GM21447 (cell line): Measurements from ENCODE around the gene IFT122.
"Not testable (repeated sequence)": the region's sequence is repeated elsewhere in the genome, so short reads cannot be mapped to it uniquely, and the experiment has no call there.

ENCODE experiments used
- ATAC-seq: cut with Tn5 transposase; IDR thresholded peaks from one replicate; pipeline ENCODE4 v1.9.1; 2021; ENCODE audit not compliant: unreplicated experiment

The IFT122 gene

DNA sequence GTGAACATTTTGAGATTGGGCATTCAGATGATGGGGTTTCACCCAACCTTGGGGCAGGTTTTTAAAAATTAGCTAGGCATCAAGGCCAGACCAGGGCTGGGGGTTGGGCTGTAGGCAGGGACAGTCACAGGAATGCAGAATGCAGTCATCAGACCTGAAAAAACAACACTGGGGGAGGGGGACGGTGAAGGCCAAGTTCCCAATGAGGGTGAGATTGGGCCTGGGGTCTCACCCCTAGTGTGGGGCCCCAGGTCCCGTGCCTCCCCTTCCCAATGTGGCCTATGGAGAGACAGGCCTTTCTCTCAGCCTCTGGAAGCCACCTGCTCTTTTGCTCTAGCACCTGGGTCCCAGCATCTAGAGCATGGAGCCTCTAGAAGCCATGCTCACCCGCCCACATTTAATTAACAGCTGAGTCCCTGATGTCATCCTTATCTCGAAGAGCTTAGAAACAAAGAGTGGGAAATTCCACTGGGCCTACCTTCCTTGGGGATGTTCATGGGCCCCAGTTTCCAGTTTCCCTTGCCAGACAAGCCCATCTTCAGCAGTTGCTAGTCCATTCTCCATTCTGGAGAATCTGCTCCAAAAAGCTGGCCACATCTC is 94.5 kb downstream of the IFT122 start:
- ATAC-seq, result no peak

DNA sequence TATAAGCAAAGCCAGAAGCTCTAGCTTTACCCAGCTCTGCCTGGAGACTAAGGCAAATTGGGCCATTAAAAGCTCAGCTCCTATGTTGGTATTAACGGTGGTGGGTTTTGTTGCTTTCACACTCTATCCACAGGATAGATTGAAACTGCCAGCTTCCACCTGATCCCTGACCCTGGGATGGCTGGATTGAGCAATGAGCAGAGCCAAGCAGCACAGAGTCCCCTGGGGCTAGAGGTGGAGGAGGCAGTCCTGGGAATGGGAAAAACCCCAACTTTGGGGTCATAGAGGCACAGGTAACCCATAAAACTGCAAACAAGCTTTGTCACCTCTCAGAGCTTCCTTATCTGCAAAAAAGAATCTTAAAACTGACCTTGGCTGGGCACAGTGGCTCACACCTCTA is 95.1 kb downstream of the IFT122 start:
- no peak for ATAC-seq

DNA sequence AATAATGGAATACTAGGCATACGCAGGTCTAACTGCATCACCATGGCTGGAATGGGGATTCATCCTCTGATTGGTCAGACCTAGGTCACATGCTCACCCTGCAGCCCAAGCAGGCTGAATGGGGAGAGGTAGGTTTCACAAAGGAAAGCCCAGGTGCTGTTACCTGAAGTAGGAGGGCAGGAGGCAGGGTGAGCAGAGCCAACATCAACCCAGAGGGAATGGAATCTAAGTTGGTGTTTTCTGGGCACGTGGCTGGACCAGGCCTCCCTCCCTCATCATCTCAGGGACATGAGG is 96.3 kb downstream of the IFT122 start:
- ATAC-seq, result no peak

DNA sequence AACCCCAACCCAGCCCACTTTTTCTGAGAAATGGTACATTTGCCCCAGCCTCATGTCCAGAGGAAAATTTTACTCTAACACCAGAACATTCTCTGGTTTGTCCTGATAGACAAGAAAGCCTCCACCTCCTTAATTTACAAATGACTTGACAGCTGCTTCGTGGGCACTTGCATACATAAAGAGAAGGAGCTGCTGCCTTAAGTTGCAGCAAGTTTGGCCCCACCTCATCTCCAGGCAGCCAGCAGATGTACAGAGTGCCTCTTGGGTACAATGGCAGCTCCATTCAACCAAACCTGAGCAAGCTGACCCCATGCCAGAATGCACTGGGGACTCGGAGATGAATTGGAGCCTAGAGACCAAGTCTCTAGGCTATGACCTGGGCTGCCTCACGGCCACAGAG is 96.8 kb downstream of the IFT122 start:
- no peak for ATAC-seq

DNA sequence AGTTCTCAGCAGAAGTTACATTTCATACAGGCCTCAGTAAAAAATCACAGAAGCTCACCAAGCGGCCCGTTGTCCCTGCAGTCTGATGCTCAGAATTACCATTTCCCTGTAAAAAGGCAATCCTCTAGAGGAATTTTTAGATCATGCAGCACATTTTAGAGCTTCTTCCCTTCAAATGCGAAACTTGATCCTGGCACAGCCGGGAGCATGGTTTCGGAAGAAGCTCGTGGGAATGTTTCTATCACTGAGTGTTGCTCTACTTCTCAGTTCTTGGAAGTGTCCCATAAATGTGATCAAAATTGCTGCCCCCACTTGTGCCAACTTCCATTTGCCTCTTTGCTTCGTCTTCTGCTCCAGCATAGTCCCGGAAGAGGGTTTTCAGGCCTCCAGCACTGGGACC is 99.2 kb downstream of the IFT122 start:
- no peak for ATAC-seq

DNA sequence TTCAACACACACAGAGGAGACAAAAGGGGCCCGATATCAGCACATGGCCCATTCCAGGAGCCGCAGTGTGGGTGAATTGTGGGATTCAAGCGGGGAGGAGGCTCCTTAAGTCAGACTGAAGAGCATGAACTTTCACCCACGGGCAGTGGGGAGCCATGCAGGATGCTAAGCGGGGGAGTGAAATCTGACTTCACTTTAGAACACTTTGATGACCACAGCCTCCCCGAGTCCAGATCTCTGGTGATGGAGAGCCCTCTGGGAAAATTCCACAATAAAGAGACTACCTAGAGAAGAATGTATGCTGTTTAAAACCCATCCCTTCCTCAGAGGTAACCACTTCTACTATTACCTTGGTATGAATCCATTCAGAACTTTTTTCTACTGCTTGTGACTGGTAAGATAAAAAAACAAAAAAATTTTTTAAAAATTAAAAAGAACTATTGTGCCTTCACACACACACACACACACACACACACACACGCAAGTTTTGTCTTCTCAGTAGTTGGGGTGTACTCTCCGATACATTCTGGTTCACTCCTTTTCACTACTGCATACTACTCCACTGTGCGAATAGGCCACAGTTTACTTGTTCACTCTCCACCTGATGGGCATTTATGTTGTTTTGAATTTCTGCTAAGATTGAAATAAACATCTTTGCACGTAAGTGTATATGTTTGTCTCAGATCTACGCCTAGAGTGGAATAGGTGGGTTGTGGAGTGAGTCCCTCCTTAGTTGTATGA is 100.9 kb downstream of the IFT122 start:
- no peak for ATAC-seq

DNA sequence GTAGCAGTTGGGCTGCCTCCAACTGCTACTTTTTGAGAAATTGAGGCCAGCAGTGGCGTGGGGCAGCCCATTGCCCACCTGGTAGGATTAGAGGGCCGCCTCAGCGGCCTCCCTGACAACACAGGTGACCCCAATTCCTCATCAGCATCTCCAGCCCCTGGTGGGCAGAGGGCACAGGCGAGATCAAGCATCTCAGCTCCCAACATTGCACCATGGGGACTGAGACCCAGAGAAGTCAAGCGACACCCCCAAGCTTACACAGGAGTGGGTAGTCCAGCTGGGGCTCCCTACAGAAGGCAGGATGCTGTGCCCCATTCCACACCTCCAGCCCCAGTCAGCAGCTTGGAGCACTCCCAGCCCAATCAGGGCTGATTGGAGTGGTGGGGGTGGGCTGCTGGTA is 102.7 kb downstream of the IFT122 start:
- no peak for ATAC-seq

DNA sequence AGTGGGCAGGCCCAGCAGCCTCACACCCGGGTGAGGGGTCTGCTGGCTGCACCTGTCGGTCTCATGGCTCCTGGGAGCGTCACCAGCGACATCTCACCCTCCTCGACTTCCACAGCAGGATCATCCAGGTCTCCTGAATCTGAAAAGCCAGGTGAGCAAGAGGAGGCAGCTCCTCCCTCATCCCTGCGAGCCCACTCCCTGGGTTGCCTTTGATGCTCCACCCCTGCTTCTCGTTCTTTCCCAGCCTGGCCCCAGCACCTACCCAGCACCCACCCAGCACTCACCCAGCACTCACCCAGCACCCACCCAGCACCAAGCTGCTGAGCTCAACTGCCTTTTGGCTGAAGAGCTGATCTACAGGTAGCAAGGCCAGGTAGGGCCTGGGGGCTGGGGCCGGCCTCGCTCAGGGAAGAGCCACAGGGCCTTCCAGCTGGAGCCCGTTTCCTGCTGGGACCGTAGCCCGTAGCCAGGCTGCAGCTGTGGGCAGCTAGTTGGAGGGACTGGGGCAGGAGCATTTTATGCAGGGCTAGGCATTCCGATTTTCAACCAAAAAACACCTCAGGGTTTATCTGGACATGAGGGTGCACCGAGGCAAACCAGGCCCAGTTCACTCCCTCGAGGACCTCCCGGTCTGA is 103.2 kb downstream of the IFT122 start, which contains the start of gene H1-8:
H1-8 (plus strand) TSS at position 20 of the 635 bp plus-strand sequence; CDS start at position 64, 44 bp downstream.
- no peak for ATAC-seq

DNA sequence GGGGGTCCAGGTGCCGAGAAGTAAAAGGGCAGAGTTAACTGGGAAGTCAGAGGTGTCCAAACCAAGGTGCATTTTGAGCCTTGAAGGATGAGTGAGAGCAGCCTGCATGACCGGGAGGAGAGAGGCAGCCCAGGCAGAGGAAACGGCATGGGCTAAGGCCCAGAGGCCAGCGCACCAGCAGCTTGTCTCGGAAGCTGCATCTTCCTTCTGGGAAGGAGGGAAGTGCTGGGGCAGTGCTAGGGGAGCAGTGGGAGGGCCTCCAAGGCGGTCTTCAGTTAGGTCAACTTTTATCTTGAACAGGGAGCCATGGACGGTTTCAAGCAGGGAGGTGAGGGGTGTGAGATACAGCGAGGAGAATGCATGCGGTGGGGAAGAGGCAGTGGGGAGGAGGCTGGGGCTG is 104.0 kb downstream of the IFT122 start:
- no peak for ATAC-seq

DNA sequence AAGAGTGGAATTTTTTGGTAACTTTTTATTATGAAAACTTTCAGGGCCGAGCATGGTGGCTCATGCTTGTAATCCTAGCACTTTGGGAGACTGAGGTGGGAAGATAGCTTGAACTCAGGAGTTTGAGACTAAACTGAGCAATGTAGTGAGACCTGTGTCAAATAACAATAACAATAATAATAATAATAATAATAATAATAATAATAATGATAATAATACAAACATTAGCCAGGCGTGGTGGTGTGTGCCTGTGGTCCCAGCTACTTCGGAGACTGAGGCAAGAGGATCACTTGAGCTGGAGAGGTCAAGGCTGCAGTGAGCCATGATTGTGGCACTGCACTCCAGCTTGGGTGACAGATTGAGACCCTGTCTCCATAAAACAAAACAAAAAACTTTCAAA is 105.9 kb downstream of the IFT122 start:
- ATAC-seq, result not testable (repeated sequence)

DNA sequence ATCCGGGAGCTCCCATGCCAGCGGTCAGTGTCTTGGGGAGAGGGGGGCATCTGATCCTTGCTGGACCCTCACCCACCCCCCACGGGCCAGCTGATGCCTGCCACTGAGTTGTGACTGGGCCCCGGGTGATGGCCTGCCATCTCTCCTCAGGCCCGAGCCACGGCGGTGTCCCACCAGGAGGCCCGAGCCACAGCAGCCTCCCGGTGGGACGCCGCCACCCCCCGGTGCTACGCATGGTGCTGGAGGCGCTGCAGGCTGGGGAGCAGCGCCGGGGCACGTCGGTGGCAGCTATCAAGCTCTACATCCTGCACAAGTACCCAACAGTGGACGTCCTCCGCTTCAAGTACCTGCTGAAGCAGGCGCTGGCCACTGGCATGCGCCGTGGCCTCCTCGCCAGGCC is 107.2 kb downstream of the IFT122 start:
- no peak for ATAC-seq

DNA sequence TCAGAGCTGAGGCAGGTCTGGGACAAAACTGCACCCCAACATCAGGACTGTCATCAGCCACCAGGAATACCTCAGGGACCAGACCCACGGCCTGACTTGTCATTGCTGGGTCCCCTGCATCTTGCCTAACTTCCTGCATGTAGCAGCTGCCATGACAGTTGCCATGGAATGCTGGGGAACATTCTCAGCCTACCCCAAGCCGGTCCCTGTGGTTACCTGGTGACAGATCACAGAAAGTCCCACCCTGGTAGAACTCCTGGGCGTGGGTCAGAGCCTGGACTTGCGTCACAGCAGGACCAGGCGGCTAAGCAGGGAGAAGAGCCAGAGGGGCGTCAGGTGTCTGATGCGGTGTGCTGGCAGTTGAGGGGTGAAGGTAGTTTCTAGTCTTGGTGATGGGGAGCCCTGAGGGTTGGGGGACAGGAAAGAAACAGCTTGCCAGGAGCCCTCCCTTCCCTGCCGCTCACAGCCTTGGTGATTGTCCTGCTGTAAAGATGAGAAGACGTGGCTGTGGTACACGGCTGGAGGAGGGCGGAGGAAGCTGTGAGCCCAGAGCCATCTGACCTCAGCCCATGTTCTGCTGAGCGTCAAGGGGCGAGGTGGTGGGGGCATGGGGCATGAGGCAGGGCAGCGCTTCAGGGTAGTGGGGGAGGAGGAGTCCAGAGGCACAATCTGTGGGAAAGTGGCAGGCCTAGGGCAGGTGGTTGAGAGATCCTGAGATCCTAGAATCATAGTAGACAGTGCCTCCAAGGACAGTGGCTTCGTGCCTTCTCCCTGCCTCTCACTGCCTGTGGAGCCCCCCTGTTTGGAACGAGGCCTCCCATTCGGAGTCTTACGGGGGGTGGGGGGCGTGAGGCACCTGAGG is 108.3 kb downstream of the IFT122 start:
- ATAC-seq, result no peak

DNA sequence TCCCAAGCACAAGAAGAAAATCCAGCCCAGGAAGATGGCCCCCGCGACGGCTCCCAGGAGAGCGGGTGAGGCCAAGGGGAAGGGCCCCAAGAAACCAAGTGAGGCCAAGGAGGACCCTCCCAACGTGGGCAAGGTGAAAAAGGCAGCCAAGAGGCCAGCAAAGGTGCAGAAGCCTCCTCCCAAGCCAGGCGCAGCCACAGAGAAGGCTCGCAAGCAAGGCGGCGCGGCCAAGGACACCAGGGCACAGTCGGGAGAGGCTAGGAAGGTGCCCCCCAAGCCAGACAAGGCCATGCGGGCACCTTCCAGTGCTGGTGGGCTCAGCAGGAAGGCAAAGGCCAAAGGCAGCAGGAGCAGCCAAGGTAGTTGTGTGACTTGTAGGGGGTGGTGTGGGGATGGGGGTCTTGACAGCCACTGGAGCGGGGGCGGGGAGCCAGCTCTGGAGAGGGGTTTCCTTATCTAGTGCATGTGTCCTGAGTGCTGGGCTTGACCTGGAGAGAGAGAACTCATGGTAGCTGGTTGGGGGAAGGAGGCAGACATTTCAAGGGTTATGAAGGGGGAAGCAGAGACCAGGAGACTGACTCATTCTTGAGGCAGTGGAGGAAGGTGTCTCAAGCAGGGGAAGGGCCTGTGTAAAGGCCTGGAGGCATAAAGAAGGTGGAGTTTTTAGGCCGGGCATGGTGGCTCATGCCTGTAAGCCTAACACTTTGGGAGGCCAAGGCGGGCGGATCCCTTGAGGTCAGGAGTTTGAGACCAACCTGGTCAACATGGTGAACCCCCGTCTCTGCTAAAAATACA is 109.2 kb downstream of the IFT122 start:
- no peak for ATAC-seq

DNA sequence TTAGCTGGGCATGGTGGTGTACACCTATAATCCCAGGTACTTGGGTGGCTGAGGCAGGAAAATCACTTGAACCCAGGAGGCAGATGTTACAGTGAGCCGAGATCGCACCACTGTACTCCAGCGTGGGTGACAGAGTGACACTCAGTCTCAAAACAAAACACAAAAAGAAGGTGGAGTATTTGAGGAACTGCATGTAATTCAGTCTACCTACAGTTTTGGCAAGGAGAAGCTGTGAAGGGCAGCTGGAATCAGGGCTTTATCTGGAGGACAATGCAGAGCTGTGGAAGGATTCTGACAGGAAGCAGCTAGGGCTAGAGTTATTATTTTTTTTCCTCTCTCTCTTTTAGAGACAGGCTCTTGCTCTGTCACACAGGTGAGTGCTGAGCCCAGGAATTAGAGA is 109.8 kb downstream of the IFT122 start:
- ATAC-seq, result no peak

DNA sequence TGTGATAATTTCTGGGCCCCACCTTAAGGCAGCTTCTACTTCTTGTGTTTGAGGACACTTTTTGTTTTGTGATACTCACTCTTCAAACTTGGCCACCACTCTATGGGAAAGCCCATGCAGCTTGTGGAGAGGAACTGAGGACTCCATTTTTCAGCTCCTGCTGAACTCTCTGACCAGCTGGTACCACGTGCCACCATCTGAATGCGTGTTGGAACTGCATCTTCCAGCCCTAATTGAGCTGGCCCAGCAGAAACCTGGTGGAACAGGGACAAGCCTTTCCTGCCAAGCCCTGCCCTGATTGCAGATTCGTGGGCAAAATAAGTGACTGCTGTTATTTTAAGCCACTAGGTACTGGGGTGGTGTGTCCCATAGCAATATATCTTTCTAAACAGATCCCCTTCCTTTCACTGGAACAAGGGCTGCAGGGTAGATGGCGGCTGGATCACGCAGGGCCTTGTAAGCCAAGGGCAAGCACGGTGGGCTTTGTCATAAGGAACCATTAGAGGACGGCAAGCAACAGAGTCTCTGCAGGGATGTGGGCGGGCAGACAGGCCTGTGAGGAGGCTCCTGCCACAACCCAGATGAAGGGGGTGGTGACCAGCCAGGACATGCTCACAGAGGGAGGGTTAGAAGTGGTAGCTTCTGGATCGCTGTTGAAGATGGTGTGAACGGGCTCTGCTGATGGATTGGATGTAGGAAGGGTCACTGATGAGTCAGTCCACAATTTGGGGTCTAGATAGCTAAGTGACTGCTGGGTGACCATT is 112.4 kb downstream of the IFT122 start:
- ATAC-seq, result no peak

DNA sequence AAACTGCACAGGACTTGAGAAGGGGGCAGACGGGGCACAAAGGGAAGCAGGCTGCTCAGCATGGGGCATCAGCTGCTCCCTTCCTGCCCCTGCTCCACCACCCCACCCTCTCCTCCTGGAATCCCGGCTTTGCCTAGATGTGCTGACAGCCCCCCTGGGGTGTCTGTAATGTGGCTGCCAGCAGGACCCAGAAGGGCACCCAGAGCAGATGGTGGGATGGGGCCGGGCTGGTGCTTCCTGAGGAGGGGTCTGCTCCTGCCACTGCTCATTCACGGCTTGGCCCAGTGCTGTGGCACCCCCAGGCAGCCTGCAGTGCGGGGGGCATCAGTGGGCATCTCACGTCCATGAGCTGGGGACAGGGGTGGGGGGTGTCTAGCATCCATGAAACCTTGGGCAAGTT is 113.1 kb downstream of the IFT122 start:
- no peak for ATAC-seq

DNA sequence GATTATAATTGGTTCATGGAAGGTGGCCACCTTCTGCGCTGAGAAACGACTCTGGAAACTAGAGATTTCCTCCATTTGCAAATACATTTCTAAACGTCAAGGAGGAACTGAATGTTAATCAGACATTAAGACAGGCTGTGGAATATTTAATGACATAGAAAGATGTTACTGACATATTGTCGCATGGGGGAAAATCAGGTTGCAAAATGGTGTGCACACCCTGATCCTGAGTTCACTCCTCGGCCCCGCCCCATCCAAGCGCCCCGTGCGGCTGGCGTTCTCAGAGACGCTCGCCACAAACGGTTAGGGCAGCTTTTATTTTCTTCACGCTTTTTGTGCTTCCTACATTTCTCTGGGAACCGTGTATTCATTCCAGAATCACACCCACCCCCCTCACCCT is 113.7 kb downstream of the IFT122 start:
- ATAC-seq, result no peak

DNA sequence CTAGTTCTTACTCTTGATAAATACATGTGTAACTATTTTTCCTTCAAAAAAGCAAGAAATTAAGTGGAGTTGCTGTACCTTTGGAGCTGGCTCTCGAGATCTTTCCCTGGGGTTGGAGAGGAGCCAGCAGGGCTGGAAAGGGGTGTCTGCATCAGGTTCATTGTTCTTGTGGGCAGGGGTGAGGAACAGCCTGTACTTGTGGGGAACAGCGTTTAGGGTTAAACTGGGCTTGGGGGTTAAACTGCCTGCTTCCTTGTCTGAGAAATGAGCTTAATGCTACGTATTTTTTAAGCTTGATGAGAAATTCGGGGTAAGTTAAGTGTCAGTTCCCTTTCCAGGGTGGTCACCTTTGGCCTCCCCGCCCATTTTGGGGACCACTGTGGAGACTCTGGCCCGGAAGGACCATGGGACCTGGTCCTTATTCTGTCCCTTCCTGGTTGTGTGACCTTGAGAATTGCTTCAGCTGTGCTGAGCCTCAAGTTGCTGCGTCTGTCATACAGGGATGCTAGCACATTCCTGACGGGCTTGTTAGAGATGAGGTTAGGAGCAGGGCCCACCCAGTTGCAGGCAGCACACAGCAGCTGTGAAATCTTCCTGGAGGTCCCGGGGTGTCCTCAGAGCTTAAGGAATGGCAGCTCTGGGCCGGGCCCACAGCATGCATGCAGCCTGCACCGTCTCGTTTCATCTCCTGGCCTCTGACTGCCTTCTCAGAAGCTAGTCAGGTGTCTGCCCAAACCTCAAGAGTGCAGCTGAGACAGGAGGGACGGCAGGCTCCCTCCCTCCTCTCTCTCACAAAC is 114.5 kb downstream of the IFT122 start:
- no peak for ATAC-seq

DNA sequence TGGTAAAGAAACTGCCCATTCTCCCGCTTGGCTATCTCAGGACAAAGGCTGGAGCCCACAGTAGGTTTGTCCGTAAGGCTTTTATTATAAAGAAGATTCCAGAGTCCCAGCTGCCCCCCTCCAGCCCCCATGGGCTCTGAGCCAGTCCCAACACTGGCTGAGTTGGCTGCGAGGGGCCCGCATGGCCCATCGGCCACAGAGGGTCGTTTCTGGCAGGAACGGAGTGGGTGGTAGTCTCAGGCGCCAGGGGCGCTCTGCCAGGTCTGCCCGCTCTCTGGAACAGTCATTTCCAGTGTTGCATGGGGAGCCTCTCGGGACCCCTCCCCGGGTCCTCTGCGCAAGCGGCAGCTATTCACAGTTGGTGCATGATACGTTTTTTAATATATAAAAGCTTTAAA is 115.1 kb downstream of the IFT122 start:
- ATAC-seq, result no peak
